ENCODE data around the gene BTRC. TPM values are rescaled to one million over a fixed set of nuclear protein-coding genes. Genes with fewer than 3 reads are reported as not detected.
"Not testable (repeated sequence)": the region's sequence is repeated elsewhere in the genome, so short reads cannot be mapped to it uniquely, and the experiment has no call there.

The BTRC gene
- polyA plus RNA-seq, 1 experiment = 23.2 TPM

DNA sequence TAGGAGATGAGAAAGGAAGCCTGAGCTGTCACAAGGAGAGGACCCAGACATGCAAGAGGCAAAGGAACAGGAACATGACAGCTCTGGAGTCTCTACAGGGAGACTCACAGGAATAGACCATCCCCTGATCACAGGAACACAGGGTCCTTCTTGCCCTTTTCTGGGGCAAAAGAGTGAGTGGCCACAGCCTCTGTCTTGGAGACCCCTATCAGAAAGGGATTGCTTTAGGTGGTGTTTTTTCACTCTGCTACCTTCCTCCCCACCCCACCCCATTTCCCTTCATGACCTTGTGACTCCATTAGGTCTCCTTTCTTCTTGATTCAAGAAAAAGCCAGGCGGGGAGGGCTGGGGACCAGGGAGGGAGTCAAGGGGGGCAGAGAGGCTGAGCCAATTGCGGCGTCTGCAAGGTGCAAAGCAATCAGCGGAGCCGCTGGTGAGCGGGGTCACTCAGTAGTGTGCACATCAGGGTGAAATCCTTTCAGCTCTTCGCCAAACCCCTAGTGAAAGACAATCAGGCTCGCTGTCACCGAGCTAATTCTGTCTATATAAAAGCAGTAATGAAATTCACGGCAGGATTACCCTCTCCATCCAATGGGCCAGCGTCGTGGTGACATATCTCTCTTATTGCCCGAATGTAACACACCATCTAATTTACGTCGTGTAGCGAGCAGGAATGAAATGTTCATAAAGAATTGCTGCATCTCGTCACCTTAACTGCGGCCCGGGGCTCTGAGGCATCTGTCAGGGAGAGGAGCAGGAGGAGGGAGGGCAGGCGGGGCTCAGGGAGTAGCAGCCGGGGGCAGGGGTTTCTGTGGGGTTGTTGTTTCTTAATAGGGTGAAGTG lies 31.5 kb upstream of the BTRC start:
- no peak for TF ChIP-seq CTCF (IDR thresholded peaks at IDR 0.05; ENCODE audit: low read depth, low read length)
- no peak overlapping the region for H3K27ac ChIP-seq (ENCODE audit: low read depth, low read length)
- H3K27me3 ChIP-seq (ENCODE audit: control insufficient read depth, insufficient read depth, low read length) = peaks cover 41% of the 10 kb centered on the region
- H3K4me3 ChIP-seq (ENCODE audit: low read depth, low read length) = no peak overlapping the region
- no peaks in the 10 kb centered on the region for H3K9me3 ChIP-seq (ENCODE audit: control insufficient read depth, insufficient read depth, low read length)
- POLR2A ChIA-PET = interaction anchor here (0.5 kb wide), 1 partner anchor 8 kb away, joined by 4 read pairs; no protein-coding TSS in a partner anchor
- CTCF ChIA-PET = no interaction called here
- DNase-seq (ENCODE audit: low read depth, low spot score) = no peak

DNA sequence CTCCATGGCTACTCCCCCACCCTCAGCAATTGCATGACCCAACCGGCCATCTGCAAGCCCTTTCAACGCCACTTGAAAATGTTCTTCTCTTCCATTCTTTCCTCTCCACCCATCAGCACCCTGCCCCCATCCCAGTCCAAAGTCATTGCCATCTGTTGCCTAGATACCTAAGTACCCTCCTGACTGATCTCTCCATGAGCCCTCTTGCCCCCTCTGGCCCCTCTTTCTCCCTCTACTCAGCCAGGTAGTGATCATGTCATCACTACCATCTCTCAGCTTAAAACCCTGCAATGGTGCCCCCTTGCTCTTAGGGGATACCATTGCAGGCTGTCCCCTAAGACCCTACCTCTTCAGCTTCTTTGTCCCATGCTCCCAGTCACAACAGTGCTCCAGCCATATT lies 30.5 kb upstream of the BTRC start:
- no peak overlapping the region for H3K4me3 ChIP-seq (ENCODE audit: low read depth, low read length)
- POLR2A ChIA-PET = no interaction called here
- TF ChIP-seq CTCF (IDR thresholded peaks at IDR 0.05; ENCODE audit: low read depth, low read length) = no peak
- CTCF ChIA-PET = no interaction called here
- no peaks in the 10 kb centered on the region for H3K9me3 ChIP-seq (ENCODE audit: control insufficient read depth, insufficient read depth, low read length)
- no peak for DNase-seq (ENCODE audit: low read depth, low spot score)
- no peak overlapping the region for H3K27ac ChIP-seq (ENCODE audit: low read depth, low read length)
- peaks cover 44% of the 10 kb centered on the region for H3K27me3 ChIP-seq (ENCODE audit: control insufficient read depth, insufficient read depth, low read length)

- H3K27ac ChIP-seq (ENCODE audit: low read depth, low read length); DNase-seq (ENCODE audit: low read depth, low spot score); H3K4me3 ChIP-seq (ENCODE audit: low read depth, low read length); H3K9me3 ChIP-seq (ENCODE audit: control insufficient read depth, insufficient read depth, low read length); CTCF ChIA-PET; POLR2A ChIA-PET: not testable (repeated sequence)
- H3K27me3 ChIP-seq (ENCODE audit: control insufficient read depth, insufficient read depth, low read length) = peaks cover 48% of the 10 kb centered on the region
Observed at GRCh38 chr10:101327454-101327853, 26.5 kb upstream of the BTRC start.

DNA sequence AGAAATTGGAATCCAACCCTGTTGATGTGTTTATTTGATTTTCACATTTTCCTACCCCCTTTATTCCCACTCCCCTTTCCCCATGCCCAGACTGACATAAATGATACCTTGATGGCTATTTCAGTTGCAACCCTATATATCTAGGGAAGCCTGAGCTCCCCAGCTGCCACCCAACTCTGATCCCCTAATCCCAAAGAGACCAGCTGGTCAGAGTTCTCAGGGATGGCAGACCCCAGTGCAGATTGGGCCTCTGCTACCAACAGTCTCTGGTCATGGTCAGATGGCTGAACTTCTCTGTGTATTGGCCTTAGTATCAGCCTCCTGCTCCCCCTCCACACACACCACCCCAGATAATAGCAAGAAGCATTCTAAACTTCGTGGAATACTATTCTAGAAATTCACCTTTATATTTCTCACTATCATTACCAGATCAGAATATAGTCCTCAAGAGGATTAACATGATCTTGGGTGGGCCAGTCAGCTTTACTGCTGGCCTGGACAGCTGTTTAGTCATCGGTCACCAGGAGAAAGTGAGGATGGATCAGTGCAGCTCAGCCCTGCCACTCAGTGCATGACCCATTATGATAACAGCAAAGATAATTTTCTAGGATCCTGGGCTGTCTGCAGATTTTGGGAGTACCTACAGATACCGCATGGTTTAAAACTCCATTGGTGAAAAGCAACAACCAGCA lies 24.5 kb upstream of the BTRC start:
- ChIA-PET POLR2A (no interaction called here), CTCF (interaction anchor here (1.6 kb wide), 1 partner anchor 31 kb away, joined by 4 read pairs; no protein-coding TSS in a partner anchor)
- no peaks in the 10 kb centered on the region for H3K9me3 ChIP-seq (ENCODE audit: control insufficient read depth, insufficient read depth, low read length)
- no peak for TF ChIP-seq CTCF (IDR thresholded peaks at IDR 0.05; ENCODE audit: low read depth, low read length)
- H3K27me3 ChIP-seq (ENCODE audit: control insufficient read depth, insufficient read depth, low read length) = peaks cover 39% of the 10 kb centered on the region
- no peak for DNase-seq (ENCODE audit: low read depth, low spot score)
- H3K27ac ChIP-seq (ENCODE audit: low read depth, low read length) = no peak overlapping the region
- H3K4me3 ChIP-seq (ENCODE audit: low read depth, low read length) = no peak overlapping the region

DNA sequence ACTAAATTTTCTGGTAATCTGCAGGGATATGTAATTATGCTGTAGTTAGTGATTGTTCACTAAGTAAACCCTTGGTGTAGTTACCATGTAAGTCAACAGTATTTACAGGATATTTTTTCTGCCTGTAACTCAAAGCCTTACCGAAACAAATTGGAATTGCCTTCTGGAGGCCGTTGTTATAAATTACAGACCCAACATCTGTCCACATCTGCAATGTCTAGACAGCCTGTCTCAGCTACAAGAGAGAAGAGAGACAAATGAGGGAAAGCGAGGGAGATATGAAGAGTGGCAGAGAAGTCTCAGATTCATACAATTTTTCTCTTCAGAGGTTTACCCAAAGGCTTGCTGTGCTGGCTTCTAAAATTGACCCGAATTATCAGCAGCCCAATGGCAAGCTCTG lies 23.7 kb upstream of the BTRC start:
- H3K27me3 ChIP-seq (ENCODE audit: control insufficient read depth, insufficient read depth, low read length) = peaks cover 39% of the 10 kb centered on the region
- ChIA-PET CTCF (interaction anchor here (1.6 kb wide), 1 partner anchor 32 kb away, joined by 4 read pairs; no protein-coding TSS in a partner anchor), POLR2A (no interaction called here)
- no peak overlapping the region for H3K4me3 ChIP-seq (ENCODE audit: low read depth, low read length)
- H3K9me3 ChIP-seq (ENCODE audit: control insufficient read depth, insufficient read depth, low read length) = no peaks in the 10 kb centered on the region
- no peak for DNase-seq (ENCODE audit: low read depth, low spot score)
- no peak overlapping the region for H3K27ac ChIP-seq (ENCODE audit: low read depth, low read length)
- TF ChIP-seq CTCF (IDR thresholded peaks at IDR 0.05; ENCODE audit: low read depth, low read length) = no peak
